GM12801 (cell line): ENCODE measurements around the gene APH1A.

ENCODE experiments used
- TF ChIP-seq, protein P1 (sequence below): IDR thresholded peaks from one replicate; pipeline ENCODE4 v1.5.1; 2011; ENCODE audit warnings: control low read depth; ENCODE audit not compliant: insufficient read length; ENCODE audit errors: extremely low read depth

APH1A gene

GRCh38 chr1:150280138-150280707 is 11.4 kb upstream of the APH1A start:
- TF ChIP-seq, protein P1, sequence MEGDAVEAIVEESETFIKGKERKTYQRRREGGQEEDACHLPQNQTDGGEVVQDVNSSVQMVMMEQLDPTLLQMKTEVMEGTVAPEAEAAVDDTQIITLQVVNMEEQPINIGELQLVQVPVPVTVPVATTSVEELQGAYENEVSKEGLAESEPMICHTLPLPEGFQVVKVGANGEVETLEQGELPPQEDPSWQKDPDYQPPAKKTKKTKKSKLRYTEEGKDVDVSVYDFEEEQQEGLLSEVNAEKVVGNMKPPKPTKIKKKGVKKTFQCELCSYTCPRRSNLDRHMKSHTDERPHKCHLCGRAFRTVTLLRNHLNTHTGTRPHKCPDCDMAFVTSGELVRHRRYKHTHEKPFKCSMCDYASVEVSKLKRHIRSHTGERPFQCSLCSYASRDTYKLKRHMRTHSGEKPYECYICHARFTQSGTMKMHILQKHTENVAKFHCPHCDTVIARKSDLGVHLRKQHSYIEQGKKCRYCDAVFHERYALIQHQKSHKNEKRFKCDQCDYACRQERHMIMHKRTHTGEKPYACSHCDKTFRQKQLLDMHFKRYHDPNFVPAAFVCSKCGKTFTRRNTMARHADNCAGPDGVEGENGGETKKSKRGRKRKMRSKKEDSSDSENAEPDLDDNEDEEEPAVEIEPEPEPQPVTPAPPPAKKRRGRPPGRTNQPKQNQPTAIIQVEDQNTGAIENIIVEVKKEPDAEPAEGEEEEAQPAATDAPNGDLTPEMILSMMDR = no peak

DNA sequence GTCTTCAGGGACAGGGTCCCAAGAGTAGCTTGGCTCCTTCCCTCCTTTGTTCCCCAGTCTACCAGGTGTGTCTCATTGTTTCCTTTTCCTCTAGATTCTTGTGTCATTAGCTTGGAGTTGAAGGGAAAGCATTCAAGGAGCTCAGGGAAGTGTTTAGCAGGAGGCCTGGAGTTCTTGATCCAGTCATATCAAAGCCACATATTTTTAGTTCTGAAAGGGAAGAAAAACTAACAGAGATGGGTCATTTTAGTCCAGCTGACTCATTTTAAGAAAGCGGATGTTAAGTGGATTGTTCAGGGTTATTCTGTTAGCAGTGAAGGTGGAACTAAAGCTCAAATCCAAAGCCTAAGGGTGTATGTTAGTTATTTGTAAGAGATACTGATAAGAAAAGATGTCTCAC is 4.5 kb upstream of the APH1A start:
- TF ChIP-seq, protein P1 = no peak

DNA sequence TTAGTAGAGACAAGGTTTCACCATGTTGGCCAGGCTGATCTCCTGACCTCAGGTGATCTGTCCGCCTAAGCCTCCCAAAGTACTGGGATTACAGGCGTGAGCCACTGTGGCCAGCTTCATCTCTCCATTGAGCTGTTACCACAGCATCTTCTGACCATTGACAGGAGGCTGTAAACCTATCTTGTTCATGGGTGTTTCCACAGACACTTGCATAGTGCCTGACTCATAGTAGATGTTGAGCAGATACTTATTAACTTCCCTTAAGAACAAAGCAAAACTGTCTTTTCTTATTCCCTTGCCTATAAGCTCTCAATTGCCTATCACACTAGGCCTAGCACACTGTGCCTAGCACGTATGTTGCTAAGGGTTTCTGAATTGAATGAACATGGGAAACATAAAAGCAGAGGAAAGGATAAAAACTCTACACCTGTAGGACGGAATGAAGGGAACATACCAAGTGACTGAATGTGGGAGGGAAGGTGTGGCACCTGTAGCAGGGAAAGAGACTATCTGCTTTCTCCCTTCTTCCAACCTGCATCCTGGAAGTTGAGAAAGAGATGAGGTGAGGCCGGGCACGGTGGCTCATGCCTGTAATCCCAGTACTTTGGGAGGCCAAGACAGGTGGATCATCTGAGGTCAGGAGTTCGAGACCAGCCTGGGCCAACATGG is 2.6 kb upstream of the APH1A start:
- TF ChIP-seq, protein P1 = no peak

GRCh38 chr1:150269451-150269850 is 635 bp upstream of the APH1A start:
- TF ChIP-seq, protein P1 = no peak

DNA sequence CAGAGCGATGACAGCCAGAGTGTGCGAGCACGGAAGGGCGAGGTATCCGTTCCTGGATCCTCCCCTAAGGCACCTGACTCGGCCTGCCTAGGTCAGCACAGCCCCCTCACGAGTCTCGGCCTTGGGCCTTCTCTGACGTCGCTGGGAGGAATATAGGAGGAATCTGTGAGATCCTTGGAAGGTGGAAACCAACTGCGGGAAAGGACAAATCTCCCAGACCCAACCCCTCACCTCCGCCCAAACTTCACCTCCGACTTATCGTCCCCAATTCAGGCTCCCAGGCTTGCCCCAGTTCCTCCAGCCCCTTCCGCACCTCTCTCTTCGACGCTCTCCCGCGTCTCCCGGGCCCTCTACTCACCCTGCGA is 494 bp downstream of the APH1A start:
- TF ChIP-seq, protein P1 = no peak

GRCh38 chr1:150267896-150268295 is 920 bp downstream of the APH1A start:
- TF ChIP-seq, protein P1 = no peak

GRCh38 chr1:150263549-150263948 is 5.3 kb downstream of the APH1A start:
- TF ChIP-seq, protein P1 = no peak
